SU-DHL-6 (cell line): ENCODE data around the gene LGSN.

Experiments used
- EZH2phosphoT487 ChIP-seq: fragments of 200-600 bp; sonication (generic), shearing (Covaris generic); conservative IDR thresholded peaks from 2 replicates; pipeline ENCODE4 v1.6.1; 2018; ENCODE audit warnings: mild to moderate bottlenecking, antibody characterized with exemption, low read length, moderate library complexity, mixed read lengths
- TF ChIP-seq, protein P1 (sequence below): fragments of 200-600 bp; sonication (generic); IDR thresholded peaks from one replicate; pipeline ENCODE4 v1.5.1; 2017; ENCODE audit warnings: antibody characterized with exemption, mild to moderate bottlenecking, low read length, moderate library complexity; ENCODE audit not compliant: insufficient read depth, poor library complexity, severe bottlenecking

DNA sequence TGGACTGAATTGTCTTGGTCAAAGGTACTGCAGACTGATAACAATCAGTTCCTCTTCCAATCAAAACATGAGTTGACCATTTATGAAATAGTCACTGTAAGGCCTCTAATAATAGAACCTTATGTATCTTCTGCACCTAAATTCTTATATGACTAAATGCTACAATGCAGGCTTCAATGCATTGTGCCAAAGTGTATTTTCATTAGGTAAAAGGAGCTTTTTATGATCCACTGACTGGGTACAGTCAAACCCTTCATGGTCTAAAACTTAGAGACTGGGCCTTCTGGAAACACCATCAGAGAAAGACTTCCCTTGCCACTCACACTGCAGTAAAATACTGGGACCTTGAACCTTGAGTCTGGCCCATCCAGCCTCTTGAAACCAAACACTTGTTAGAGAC, 16.3 kb downstream of the LGSN start:
- TF ChIP-seq, protein P1, sequence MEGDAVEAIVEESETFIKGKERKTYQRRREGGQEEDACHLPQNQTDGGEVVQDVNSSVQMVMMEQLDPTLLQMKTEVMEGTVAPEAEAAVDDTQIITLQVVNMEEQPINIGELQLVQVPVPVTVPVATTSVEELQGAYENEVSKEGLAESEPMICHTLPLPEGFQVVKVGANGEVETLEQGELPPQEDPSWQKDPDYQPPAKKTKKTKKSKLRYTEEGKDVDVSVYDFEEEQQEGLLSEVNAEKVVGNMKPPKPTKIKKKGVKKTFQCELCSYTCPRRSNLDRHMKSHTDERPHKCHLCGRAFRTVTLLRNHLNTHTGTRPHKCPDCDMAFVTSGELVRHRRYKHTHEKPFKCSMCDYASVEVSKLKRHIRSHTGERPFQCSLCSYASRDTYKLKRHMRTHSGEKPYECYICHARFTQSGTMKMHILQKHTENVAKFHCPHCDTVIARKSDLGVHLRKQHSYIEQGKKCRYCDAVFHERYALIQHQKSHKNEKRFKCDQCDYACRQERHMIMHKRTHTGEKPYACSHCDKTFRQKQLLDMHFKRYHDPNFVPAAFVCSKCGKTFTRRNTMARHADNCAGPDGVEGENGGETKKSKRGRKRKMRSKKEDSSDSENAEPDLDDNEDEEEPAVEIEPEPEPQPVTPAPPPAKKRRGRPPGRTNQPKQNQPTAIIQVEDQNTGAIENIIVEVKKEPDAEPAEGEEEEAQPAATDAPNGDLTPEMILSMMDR = no peak
- TF ChIP-seq EZH2phosphoT487 = no peak
